Natural killer cell (primary cell): Measurements from ENCODE around the gene N4BP2L2. TPM values are rescaled to one million over a fixed set of nuclear protein-coding genes. Genes with fewer than 3 reads are reported as not detected.
A peak's percentile ranks its signal among the peaks of the same experiment; 100 is the strongest.

Source experiments
- ATAC-seq, 3 donors: fragments of 150-1000 bp in 2 of 3; fragments of 200-7000 bp in 1 of 3; cut with Tn5 transposase; 1 replicate in 1 of 3; 2 replicates in 2 of 3; pipeline ENCODE4 v1.10.0; 2021; ENCODE audit warnings: mild to moderate bottlenecking in 2 of 3, moderate library complexity in 2 of 3
- DNase-seq, 2 donors: peaks; one replicate each; pipeline versions ENCODE4 v3.0.0 to v3.0.0-alpha.2; 2013 to 2021; ENCODE audit warnings: mixed read lengths in 1 of 2
- H3K27ac ChIP-seq: one replicate; pipeline ENCODE4 v1.5.1; 2013; ENCODE audit warnings: mild to moderate bottlenecking, low read length
- H3K27me3 ChIP-seq: one replicate; pipeline ENCODE4 v1.6.1; 2013; ENCODE audit warnings: low read length; ENCODE audit not compliant: control insufficient read depth, insufficient read depth
- H3K36me3 ChIP-seq: one replicate; pipeline ENCODE4 v1.6.1; 2013; ENCODE audit warnings: low read length; ENCODE audit not compliant: control insufficient read depth, insufficient read depth
- H3K4me1 ChIP-seq: one replicate; pipeline ENCODE4 v1.6.1; 2013; ENCODE audit warnings: low read length; ENCODE audit not compliant: control insufficient read depth, insufficient read depth
- H3K4me3 ChIP-seq: one replicate; pipeline ENCODE4 v1.5.1; 2013; ENCODE audit warnings: low read length
- H3K9me3 ChIP-seq: one replicate; pipeline ENCODE4 v1.6.1; 2013; ENCODE audit warnings: low read length; ENCODE audit not compliant: control insufficient read depth, insufficient read depth
- H3K27ac Mint-ChIP-seq, 2 donors: one replicate each; pipeline ENCODE4 v1.8.0; 2022; ENCODE audit warnings: mild to moderate bottlenecking in 2 of 2, mixed read lengths in 2 of 2, moderate library complexity in 1 of 2
- H3K27me3 Mint-ChIP-seq, 2 donors: one replicate each; pipeline ENCODE4 v1.8.0; 2022; ENCODE audit warnings: low read depth in 2 of 2, mixed read lengths in 2 of 2
- H3K36me3 Mint-ChIP-seq: one replicate; pipeline ENCODE4 v1.8.0; 2022; ENCODE audit warnings: mixed read lengths
- H3K4me1 Mint-ChIP-seq, 2 donors: one replicate each; pipeline ENCODE4 v1.8.0; 2022; ENCODE audit warnings: mixed read lengths in 2 of 2
- H3K4me3 Mint-ChIP-seq: one replicate; pipeline ENCODE4 v1.8.0; 2022; ENCODE audit warnings: mild to moderate bottlenecking, moderate library complexity, mixed read lengths
- H3K9me3 Mint-ChIP-seq, 2 donors: one replicate each; pipeline ENCODE4 v1.8.0; 2022; ENCODE audit warnings: mixed read lengths in 2 of 2
- WGBS: methylation state at CpG from one replicate; pipeline ENCODE4 v1.1.7; 2013; ENCODE audit warnings: missing lambda C conversion rate; ENCODE audit not compliant: insufficient coverage; 5-methylcytosine and 5-hydroxymethylcytosine counted together
- intact Hi-C: fragments of 100-400 bp; cut with micrococcal nuclease; formaldehyde crosslinking; loops from one replicate; pipeline ENCODE4 v1.14.2; 2022
- total RNA-seq, 4 donors: library from RNA; stranded (reverse); fragments of 120-200 nt in 1 of 4; gene quantifications; one replicate each; pipeline versions ENCODE4 v1.2.3 to v1.2.4, GENCODE V29; 2013 to 2022
- TF ChIP-seq, protein P1 (sequence below): fragments of 200-600 bp; IDR thresholded peaks from one replicate; pipeline ENCODE4 v1.8.0; 2022; ENCODE audit warnings: antibody characterized with exemption

Gene N4BP2L2
- total RNA-seq, 3 donors from 2014 or later (not counting 1 experiment from before 2014, with no cell fraction given): 195 to 247 (median 221) TPM

- TF ChIP-seq, protein P1, sequence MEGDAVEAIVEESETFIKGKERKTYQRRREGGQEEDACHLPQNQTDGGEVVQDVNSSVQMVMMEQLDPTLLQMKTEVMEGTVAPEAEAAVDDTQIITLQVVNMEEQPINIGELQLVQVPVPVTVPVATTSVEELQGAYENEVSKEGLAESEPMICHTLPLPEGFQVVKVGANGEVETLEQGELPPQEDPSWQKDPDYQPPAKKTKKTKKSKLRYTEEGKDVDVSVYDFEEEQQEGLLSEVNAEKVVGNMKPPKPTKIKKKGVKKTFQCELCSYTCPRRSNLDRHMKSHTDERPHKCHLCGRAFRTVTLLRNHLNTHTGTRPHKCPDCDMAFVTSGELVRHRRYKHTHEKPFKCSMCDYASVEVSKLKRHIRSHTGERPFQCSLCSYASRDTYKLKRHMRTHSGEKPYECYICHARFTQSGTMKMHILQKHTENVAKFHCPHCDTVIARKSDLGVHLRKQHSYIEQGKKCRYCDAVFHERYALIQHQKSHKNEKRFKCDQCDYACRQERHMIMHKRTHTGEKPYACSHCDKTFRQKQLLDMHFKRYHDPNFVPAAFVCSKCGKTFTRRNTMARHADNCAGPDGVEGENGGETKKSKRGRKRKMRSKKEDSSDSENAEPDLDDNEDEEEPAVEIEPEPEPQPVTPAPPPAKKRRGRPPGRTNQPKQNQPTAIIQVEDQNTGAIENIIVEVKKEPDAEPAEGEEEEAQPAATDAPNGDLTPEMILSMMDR: no peak
- Mint-ChIP-seq H3K4me1 (peaks cover 34 to 42% of the 10 kb centered on the region in 2 donors), H3K27me3 (no peaks in the 10 kb centered on the region), H3K4me3 (peak overlapping the region; percentile 95), H3K36me3 (no peaks in the 10 kb centered on the region), H3K27ac (peak overlapping the region; percentile 98 to 100), H3K9me3 (no peaks in the 10 kb centered on the region)
- WGBS: 18% methylated on average over 7 of the region's 9 CpGs
- ATAC-seq: no peak
- Histone ChIP-seq H3K4me1 (peaks cover 40% of the 10 kb centered on the region), H3K4me3 (peak overlapping the region; percentile 51), H3K27ac (peak overlapping the region; percentile 96), H3K27me3 (no peaks in the 10 kb centered on the region), H3K36me3 (no peaks in the 10 kb centered on the region), H3K9me3 (no peaks in the 10 kb centered on the region)
- DNase-seq: peak in 1 of 2 donors; percentile 39
- intact Hi-C loops: loop anchor here (1.0 to 5.0 kb wide), 4 partner anchors 42 to 1114 kb away; partner anchors contain the start of gene N4BP2L2
Observed at GRCh38 chr13:32428581-32429432, 109.8 kb downstream of the N4BP2L2 start.

- no peaks in the 10 kb centered on the region for H3K27me3 ChIP-seq
- H3K27ac ChIP-seq: peak within 1 kb of the TSS; percentile 96
- DNase-seq (peak; percentile 77 to 90), ATAC-seq (peak; percentile 72 to 83 (median 73))
- H3K4me1 ChIP-seq: peaks cover 40% of the 10 kb centered on the region
- Mint-ChIP-seq H3K36me3 (no peaks in the 10 kb centered on the region), H3K9me3 (no peaks in the 10 kb centered on the region), H3K4me1 (peaks cover 42 to 49% of the 10 kb centered on the region in 2 donors), H3K4me3 (peak within 1 kb of the TSS; percentile 99), H3K27me3 (no peaks in the 10 kb centered on the region), H3K27ac (peak within 1 kb of the TSS; percentile 98 to 100)
- intact Hi-C loops: loop anchor here (1.0 to 5.0 kb wide), 5 partner anchors 41 to 1115 kb away; partner anchors contain the start of genes N4BP2L2 and PDS5B
- peak within 1 kb of the TSS; percentile 51 for H3K4me3 ChIP-seq
- no peaks in the 10 kb centered on the region for H3K9me3 ChIP-seq
- H3K36me3 ChIP-seq: no peaks in the 10 kb centered on the region
- under 1% methylated on average over 40 of the region's 40 CpGs for WGBS
- TF ChIP-seq, protein P1: no peak
Observed at GRCh38 chr13:32427852-32428580, 110.6 kb downstream of the N4BP2L2 start, which contains the start of gene N4BP2L1. TSS of gene N4BP2L1 (minus strand) at chr13:32428130. CDS start at chr13:32428082, 48 bp downstream.

- H3K4me1 ChIP-seq: peaks cover 40% of the 10 kb centered on the region
- no peaks in the 10 kb centered on the region for H3K9me3 Mint-ChIP-seq
- under 1% methylated on average over 90 of the region's 90 CpGs for WGBS
- peak overlapping the region; percentile 96 for H3K27ac ChIP-seq
- H3K4me3 ChIP-seq: peak overlapping the region; percentile 51
- ATAC-seq (peak; percentile 17 to 40 (median 19)), DNase-seq (peak; percentile 61 to 78)
- peak overlapping the region; percentile 99 for H3K4me3 Mint-ChIP-seq
- no peaks in the 10 kb centered on the region for H3K27me3 Mint-ChIP-seq
- H3K27ac Mint-ChIP-seq: peak overlapping the region; percentile 98 to 100
- H3K36me3 Mint-ChIP-seq: no peaks in the 10 kb centered on the region
- intact Hi-C loops: loop anchor here (1.0 to 5.0 kb wide), 4 partner anchors 40 to 310 kb away; partner anchors contain the start of genes BRCA2, PDS5B and ZAR1L
- H3K4me1 Mint-ChIP-seq: peaks cover 44 to 53% of the 10 kb centered on the region in 2 donors
- no peaks in the 10 kb centered on the region for H3K27me3 ChIP-seq
- TF ChIP-seq, protein P1: no peak
- H3K9me3 ChIP-seq: no peaks in the 10 kb centered on the region
- no peaks in the 10 kb centered on the region for H3K36me3 ChIP-seq
Observed at GRCh38 chr13:32426990-32427851, 111.4 kb downstream of the N4BP2L2 start.
